RWPE2 (cell line): ENCODE measurements around the gene TRIM24.

ENCODE experiments used
- ATAC-seq: fragments of 200-7000 bp; cut with Tn5 transposase; 3 replicates; pipeline ENCODE4 v1.9.1; 2021; ENCODE audit warnings: low read depth
- DNase-seq: peaks from one replicate; pipeline ENCODE4 v3.0.0-alpha.2; 2020; ENCODE audit warnings: low spot score
- H3K27ac ChIP-seq: fragments of 450-650 bp; 2 replicates; pipeline ENCODE4 v1.5.1; 2017; ENCODE audit warnings: mild to moderate bottlenecking; ENCODE audit not compliant: poor library complexity, severe bottlenecking
- H3K27me3 ChIP-seq: fragments of 250-450 bp; sonication (Bioruptor Pico); 2 replicates; pipeline ENCODE4 v1.5.1; 2021; ENCODE audit warnings: mild to moderate bottlenecking, moderate library complexity; ENCODE audit not compliant: insufficient read depth, poor library complexity, severe bottlenecking
- H3K36me3 ChIP-seq: fragments of 250-450 bp; sonication (Bioruptor Pico); 2 replicates; pipeline ENCODE4 v1.5.1; 2020; ENCODE audit warnings: low read depth, mild to moderate bottlenecking, moderate library complexity
- H3K4me1 ChIP-seq: fragments of 250-450 bp; sonication (Bioruptor Pico); 2 replicates; pipeline ENCODE4 v1.5.1; 2021; ENCODE audit warnings: mild to moderate bottlenecking, moderate library complexity; ENCODE audit not compliant: insufficient read depth, poor library complexity, severe bottlenecking
- H3K4me3 ChIP-seq: fragments of 250-450 bp; sonication (Bioruptor Pico); 2 replicates; pipeline ENCODE4 v1.5.1; 2021; ENCODE audit warnings: mild to moderate bottlenecking, moderate library complexity; ENCODE audit not compliant: severe bottlenecking
- H3K9me3 ChIP-seq: fragments of 250-450 bp; sonication (Bioruptor Pico); 2 replicates; pipeline ENCODE4 v1.5.1; 2021; ENCODE audit warnings: mild to moderate bottlenecking, moderate library complexity; ENCODE audit not compliant: severe bottlenecking
- TF ChIP-seq, protein P1 (sequence below): fragments of 450-650 bp; IDR thresholded peaks from one replicate; pipeline ENCODE4 v1.5.1; 2017; ENCODE audit warnings: mild to moderate bottlenecking, moderate library complexity; ENCODE audit not compliant: poor library complexity, severe bottlenecking

The TRIM24 gene

DNA sequence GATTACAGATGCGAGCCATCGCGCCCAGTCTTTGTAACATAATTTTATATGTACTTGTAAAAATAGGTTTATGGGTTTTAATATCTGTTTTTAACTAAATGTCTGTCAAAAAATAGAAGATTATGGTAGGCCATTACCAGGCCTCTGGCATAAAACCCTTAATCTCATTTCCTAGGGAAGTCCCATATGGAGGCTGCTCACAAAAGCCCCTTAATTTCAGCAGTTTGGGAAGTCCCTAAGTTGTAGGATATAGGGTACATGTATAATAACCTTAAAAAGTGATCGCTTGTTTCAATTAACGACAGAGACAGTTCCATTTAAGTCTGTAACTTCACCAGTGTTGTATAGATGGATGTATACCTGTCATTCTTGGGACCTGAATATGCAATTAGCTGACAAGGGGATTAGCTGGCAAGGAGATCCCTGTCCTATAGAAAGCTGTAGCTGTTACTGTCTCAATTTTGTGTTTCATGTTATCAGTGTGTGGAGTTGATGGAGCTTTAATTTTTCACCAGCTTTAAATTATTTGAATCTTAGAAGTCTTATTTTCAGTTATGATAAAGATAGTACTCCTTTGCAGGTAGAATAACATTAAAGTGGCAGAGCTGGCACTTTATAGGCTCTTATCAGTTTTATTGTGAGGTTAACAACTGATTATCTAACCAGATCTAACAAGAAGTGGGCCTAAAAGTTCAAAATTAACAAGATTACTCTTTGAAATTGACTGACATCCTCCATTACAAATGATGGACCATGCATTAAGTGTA lies 10.5 kb downstream of the TRIM24 start:
- Histone ChIP-seq H3K9me3 (no peaks in the 10 kb centered on the region), H3K4me3 (no peak overlapping the region), H3K27me3 (no peaks in the 10 kb centered on the region), H3K4me1 (no peaks in the 10 kb centered on the region), H3K36me3 (no peaks in the 10 kb centered on the region), H3K27ac (no peak overlapping the region)
- TF ChIP-seq, protein P1, sequence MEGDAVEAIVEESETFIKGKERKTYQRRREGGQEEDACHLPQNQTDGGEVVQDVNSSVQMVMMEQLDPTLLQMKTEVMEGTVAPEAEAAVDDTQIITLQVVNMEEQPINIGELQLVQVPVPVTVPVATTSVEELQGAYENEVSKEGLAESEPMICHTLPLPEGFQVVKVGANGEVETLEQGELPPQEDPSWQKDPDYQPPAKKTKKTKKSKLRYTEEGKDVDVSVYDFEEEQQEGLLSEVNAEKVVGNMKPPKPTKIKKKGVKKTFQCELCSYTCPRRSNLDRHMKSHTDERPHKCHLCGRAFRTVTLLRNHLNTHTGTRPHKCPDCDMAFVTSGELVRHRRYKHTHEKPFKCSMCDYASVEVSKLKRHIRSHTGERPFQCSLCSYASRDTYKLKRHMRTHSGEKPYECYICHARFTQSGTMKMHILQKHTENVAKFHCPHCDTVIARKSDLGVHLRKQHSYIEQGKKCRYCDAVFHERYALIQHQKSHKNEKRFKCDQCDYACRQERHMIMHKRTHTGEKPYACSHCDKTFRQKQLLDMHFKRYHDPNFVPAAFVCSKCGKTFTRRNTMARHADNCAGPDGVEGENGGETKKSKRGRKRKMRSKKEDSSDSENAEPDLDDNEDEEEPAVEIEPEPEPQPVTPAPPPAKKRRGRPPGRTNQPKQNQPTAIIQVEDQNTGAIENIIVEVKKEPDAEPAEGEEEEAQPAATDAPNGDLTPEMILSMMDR: no peak
- ATAC-seq (no peak), DNase-seq (no peak)

DNA sequence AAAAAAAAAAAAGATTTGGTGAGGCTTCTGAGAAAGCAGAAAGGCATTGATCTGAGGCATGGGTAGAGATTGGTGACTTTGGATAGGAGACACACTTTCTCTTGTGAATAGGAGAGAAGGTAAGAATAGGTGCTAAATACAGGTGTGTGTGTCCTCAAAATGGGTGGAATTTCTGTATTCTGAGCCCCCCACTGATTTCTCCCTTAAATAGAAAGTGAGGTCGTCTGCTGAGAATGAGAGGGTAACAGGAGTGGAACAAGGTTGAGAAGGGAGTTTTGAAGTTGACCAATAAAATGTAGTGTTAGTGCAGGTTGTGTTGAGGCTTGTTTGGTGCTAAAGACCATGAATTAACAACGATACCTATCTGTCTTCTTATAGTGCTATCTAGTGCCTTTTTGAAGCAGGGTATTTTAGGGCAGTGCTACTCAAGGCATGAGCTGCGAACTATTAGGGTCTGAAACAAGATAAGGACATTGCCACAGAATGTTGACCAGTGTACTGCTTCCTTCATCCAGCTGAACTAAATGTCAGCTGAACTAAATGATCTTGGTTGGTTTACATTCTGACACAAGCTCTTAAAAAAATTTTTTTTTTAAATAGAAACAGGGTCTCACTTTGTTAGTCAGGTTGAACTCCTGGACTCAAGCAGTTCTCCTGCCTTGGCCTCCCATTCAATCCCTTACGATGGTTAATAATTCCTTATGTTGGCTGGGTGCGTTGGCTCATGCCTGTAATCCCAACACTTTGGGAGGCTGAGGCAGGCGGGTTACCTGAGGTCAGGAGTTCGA lies 12.4 kb downstream of the TRIM24 start:
- ATAC-seq: no peak

DNA sequence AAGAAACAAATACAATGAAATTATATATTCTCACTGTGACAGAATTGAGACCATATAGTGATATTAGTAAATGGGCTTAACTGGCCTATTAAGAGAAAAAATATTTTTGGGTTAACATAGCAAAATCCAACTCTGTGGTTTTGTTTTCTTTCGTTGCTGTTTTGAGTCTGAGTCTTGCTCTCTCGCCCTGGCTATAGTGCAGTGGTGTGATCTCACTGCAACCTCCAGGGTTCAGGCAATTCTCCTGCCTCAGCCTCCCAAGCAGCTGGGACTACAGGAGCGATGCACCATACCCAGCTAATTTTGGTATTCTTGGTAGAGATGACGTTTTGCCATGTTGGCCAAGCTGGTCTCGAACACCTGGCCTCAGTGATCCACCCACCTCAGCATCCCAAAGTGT lies 15.3 kb downstream of the TRIM24 start:
- ATAC-seq: no peak
- H3K9me3 ChIP-seq: no peaks in the 10 kb centered on the region
- H3K27me3 ChIP-seq: no peaks in the 10 kb centered on the region

More for the DNA sequence above, 12.4 kb downstream of the TRIM24 start:
- no peak overlapping the region for H3K4me3 ChIP-seq
- no peak for DNase-seq
- no peaks in the 10 kb centered on the region for H3K4me1 ChIP-seq
- no peak overlapping the region for H3K27ac ChIP-seq
- H3K27me3 ChIP-seq: no peaks in the 10 kb centered on the region
- TF ChIP-seq, protein P1: no peak
- no peaks in the 10 kb centered on the region for H3K36me3 ChIP-seq
- H3K9me3 ChIP-seq: no peaks in the 10 kb centered on the region

DNA sequence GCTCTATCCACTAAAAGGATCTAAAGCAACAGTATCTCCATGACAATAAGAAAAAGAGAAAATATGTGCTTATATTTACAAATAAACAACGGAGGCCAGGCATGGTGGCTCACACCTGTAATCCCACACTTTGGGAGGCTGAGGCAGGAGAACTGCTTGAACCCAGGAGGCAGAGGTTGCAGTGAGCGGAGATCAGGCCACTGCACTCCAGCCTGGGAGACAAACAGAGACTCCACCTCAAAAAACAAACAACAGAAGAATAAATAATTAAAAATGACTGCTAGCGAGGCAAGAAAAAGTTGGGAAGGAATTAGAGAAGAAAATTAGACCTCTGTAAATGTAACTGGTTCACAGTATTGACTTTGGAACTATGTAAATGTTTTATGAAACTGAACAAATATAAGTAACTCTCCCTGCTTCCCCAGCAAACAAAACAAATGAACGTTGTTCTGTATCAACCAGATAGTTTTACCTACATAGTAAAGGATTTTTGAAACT lies 17.1 kb downstream of the TRIM24 start:
- TF ChIP-seq, protein P1: no peak
- Histone ChIP-seq H3K9me3 (no peaks in the 10 kb centered on the region), H3K36me3 (no peaks in the 10 kb centered on the region), H3K4me1 (no peaks in the 10 kb centered on the region), H3K4me3 (no peak overlapping the region), H3K27me3 (no peaks in the 10 kb centered on the region), H3K27ac (no peak overlapping the region)
- DNase-seq (no peak), ATAC-seq (no peak)

More for the DNA sequence above, 15.3 kb downstream of the TRIM24 start:
- no peaks in the 10 kb centered on the region for H3K36me3 ChIP-seq
- TF ChIP-seq, protein P1: no peak
- H3K4me1 ChIP-seq: no peaks in the 10 kb centered on the region
- DNase-seq: no peak
- no peak overlapping the region for H3K27ac ChIP-seq
- H3K4me3 ChIP-seq: no peak overlapping the region

DNA sequence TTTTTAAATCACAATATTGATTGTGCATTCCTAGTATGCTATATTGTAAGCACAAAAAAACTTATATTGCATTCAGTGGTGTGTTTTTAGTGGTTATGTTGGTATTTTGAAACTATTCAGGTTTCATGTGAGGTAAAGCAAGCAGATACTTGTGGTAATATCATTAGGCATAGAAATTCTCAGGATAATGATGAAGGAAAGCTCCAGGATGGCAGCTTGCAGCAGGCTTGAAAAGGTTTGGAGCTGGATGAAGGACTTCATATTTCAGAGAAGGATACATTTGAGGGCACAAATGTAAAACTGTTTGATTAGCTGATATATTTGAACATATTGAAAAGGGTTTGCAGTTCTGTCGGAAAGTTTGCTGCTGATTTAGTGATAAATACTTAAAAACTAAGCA lies 17.5 kb downstream of the TRIM24 start:
- no peaks in the 10 kb centered on the region for H3K9me3 ChIP-seq
- H3K27me3 ChIP-seq: no peaks in the 10 kb centered on the region
- no peak overlapping the region for H3K27ac ChIP-seq
- H3K4me3 ChIP-seq: no peak overlapping the region
- ATAC-seq: no peak
- TF ChIP-seq, protein P1: no peak
- DNase-seq: no peak
- H3K4me1 ChIP-seq: no peaks in the 10 kb centered on the region
- H3K36me3 ChIP-seq: no peaks in the 10 kb centered on the region
